Pancreas (tissue), 10 donors: ENCODE results near the gene AKAP11. TPM values are rescaled to one million over a fixed set of nuclear protein-coding genes. Genes with fewer than 3 reads are reported as not detected.
A peak's percentile ranks its signal among the peaks of the same experiment; 100 is the strongest.

Source experiments
- ATAC-seq, 4 donors: fragments of 200-7000 bp; cut with Tn5 transposase; one replicate each; pipeline versions ENCODE4 v1.8.0 to v1.9.1; 2020; ENCODE audit warnings: mild to moderate bottlenecking in 4 of 4, moderate library complexity in 4 of 4
- DNase-seq, 6 donors: peaks; one replicate each; pipeline ENCODE4 v3.0.0-alpha.2; 2020
- FAIRE-seq: peaks from 2 replicates; lab custom pipeline; 2012; peaks lifted over from hg19 to GRCh38; lab: Jason Lieb, UNC
- H3K27ac ChIP-seq, 4 donors: fragments of 200-600 bp; sonication (generic); 1 replicate in 3 of 4; 2 replicates in 1 of 4; pipeline versions ENCODE4 v1.5.0 to v1.8.0; 2020
- H3K27me3 ChIP-seq, 4 donors: fragments of 200-600 bp; one replicate each; pipeline ENCODE4 v1.8.0; 2021
- H3K36me3 ChIP-seq, 3 donors: fragments of 200-600 bp; sonication (generic) in 1 of 3; one replicate each; pipeline versions ENCODE4 v1.5.0 to v1.8.0; 2020 to 2021
- H3K4me1 ChIP-seq, 3 donors: fragments of 200-600 bp; one replicate each; pipeline ENCODE4 v1.8.0; 2021
- H3K4me3 ChIP-seq, 4 donors: fragments of 200-600 bp; sonication (generic) in 2 of 4; one replicate each; pipeline versions ENCODE4 v1.5.0 to v1.8.0; 2020 to 2021
- H3K9me3 ChIP-seq, 4 donors: fragments of 200-600 bp; one replicate each; pipeline ENCODE4 v1.8.0; 2021
- CTCF ChIP-seq, 4 donors: fragments of 200-600 bp; sonication (generic) in 3 of 4; IDR thresholded peaks; one replicate each; pipeline versions ENCODE4 v1.5.0 to v1.8.0; 2021; ENCODE audit warnings: antibody characterized with exemption in 4 of 4
- WGBS, 2 donors: extraction: QIAGEN DNeasy Blood & Tissue Kit; methylation state at CpG; one replicate each; pipeline ENCODE4 v1.1.7; 2013; 5-methylcytosine and 5-hydroxymethylcytosine counted together
- intact Hi-C, 3 donors: fragments of 100-400 bp; cut with DNase I; formaldehyde crosslinking; loops; one replicate each; pipeline versions ENCODE4 v1.11.1 to v1.14.2; 2022
- polyA plus RNA-seq, 2 donors: library from polyadenylated mRNA; stranded (reverse); fragments of 200-250 nt; gene quantifications; one replicate each; pipeline ENCODE4 v1.2.3, GENCODE V29; 2013
- total RNA-seq, 6 donors: library from RNA; stranded (reverse); fragmentation: NEBNext Ultra II Directional in 4 of 6; extraction: Animal tissue kit (Norgen Biotek cat#: 25700) in 4 of 6; gene quantifications; one replicate each; pipeline versions ENCODE4 v1.2.1 to v1.2.4, GENCODE V29; 2021 to 2023
- donor health status: healthy with polysubstance abuse.
- donor health status: DM: no; HTN: no; CAD: no; lungs with moderate emphysema.
- donor health status: DM: no; HTN: no; CAD: no.
- donor health status: control.
- donor health status: control.
- donor health status: Bipolar disorder and iron deficiency.
- donor health status: DM: yes; HTN: yes; CAD: no.
- donor health status: DM: no; HTN: no; CAD: no.
- donor health status: DM: no; HTN: no; CAD: no.
- donor health status: DM: yes; HTN: yes; CAD: no.

AKAP11 gene
- total and polyA plus RNA-seq, 8 donors, result 3.0 to 15.5 (median 8.3) TPM

GRCh38 chr13:42333613-42334328, 61.8 kb downstream of the AKAP11 start:
- DNase-seq (no peak), ATAC-seq (peak in 3 of 4 donors; percentile 40 to 63 (median 46)), FAIRE-seq (no peak)
- WGBS, 2 donors, result 67 to 79% methylated on average over 12 of the region's 12 CpGs
- Histone ChIP-seq H3K27ac (no peak overlapping the region), H3K4me3 (no peak overlapping the region), H3K9me3 (no peaks in the 10 kb centered on the region), H3K36me3 (no peaks in the 10 kb centered on the region), H3K27me3 (no peaks in the 10 kb centered on the region), H3K4me1 (no peaks in the 10 kb centered on the region)
- peak in 1 of 4 donors; percentile 13 for TF ChIP-seq CTCF (IDR thresholded peaks at IDR 0.05)
- intact Hi-C loops, result no loop called here

DNA sequence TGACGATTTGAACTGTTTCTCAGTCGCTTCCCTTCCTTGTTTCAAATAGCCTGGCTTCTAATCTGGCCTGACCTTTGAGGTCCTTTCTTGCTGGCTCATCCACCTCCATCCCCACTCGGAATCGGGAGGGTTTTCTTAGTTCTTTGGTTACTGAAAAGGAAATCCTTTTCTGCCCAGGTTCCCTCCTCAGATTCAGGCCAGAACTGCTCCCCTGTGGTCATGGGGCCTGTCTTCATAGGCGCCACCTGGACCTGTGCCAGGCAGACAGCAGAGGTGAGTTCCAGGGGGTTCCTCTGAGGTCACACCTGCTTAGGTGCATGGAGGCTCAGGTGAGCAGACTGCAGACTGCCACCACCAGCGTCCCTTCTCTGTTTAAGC, 62.4 kb downstream of the AKAP11 start:
- no peak for ATAC-seq
- Histone ChIP-seq H3K27me3 (no peaks in the 10 kb centered on the region), H3K9me3 (no peaks in the 10 kb centered on the region), H3K4me1 (no peaks in the 10 kb centered on the region), H3K36me3 (no peaks in the 10 kb centered on the region), H3K4me3 (no peak overlapping the region), H3K27ac (no peak overlapping the region)
- WGBS, 2 donors, result 57 to 63% methylated on average over 6 of the region's 6 CpGs
- intact Hi-C loops, result no loop called here
- FAIRE-seq, result no peak
- peak in 1 of 6 donors; percentile 25 for DNase-seq
- TF ChIP-seq CTCF (IDR thresholded peaks at IDR 0.05), result no peak

GRCh38 chr13:42337808-42338600, 66.1 kb downstream of the AKAP11 start:
- intact Hi-C loops, result no loop called here
- FAIRE-seq, result no peak
- H3K27ac ChIP-seq, result no peak overlapping the region
- ATAC-seq, result no peak
- H3K4me1 ChIP-seq, result no peaks in the 10 kb centered on the region
- no peaks in the 10 kb centered on the region for H3K9me3 ChIP-seq
- DNase-seq, result no peak
- no peaks in the 10 kb centered on the region for H3K36me3 ChIP-seq
- no peak overlapping the region for H3K4me3 ChIP-seq
- TF ChIP-seq CTCF (IDR thresholded peaks at IDR 0.05), result no peak
- no peaks in the 10 kb centered on the region for H3K27me3 ChIP-seq
- WGBS, 2 donors, result 73% methylated on average over 7 of the region's 7 CpGs

DNA sequence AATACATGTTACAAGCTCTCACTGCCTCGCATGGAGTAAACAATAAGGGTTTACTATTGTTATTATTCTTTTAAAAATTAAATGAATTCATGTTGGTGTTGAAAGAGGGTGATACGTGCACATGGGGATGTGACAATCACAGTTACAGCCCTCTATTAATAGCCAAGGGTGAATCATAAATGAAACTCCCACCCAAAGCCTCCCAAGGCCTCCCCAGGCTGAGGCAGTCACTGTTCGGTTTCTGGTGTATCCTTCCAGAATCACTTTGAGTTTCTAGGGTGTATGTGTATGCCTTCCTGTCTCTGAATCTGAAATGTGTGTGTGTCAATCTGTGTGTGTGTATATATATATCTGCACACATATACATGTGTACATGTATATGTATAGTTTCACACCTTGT, 73.4 kb downstream of the AKAP11 start:
- DNase-seq, result no peak
- H3K4me1 ChIP-seq, result peaks cover 0 to 4% (median 0%) of the 10 kb centered on the region in 3 donors
- H3K4me3 ChIP-seq, result no peak overlapping the region
- no peaks in the 10 kb centered on the region for H3K27me3 ChIP-seq
- no peak for ATAC-seq
- intact Hi-C loops, result no loop called here
- no peak overlapping the region for H3K27ac ChIP-seq
- no peak for FAIRE-seq
- no peak for TF ChIP-seq CTCF (IDR thresholded peaks at IDR 0.05)
- H3K36me3 ChIP-seq, result no peaks in the 10 kb centered on the region
- 67 to 90% methylated on average over 3 of the region's 3 CpGs for WGBS, 2 donors
- no peaks in the 10 kb centered on the region for H3K9me3 ChIP-seq
